Mammary epithelial cell (primary cell): Measurements from ENCODE around the gene BICDL2.
A peak's percentile ranks its signal among the peaks of the same experiment; 100 is the strongest.

Experiments
- CTCF ChIP-seq, 2 donors: IDR thresholded peaks in 1 of 2; conservative IDR thresholded peaks in 1 of 2; 2 replicates each; pipeline ENCODE4 v1.5.1; 2011 to 2012; ENCODE audit warnings: inconsistent platforms in 2 of 2, low read length in 2 of 2, mild to moderate bottlenecking in 2 of 2, control low read depth in 1 of 2, low read depth in 1 of 2; ENCODE audit not compliant: insufficient read depth in 1 of 2; ENCODE audit errors: extremely low read depth in 1 of 2
- EZH2 ChIP-seq: IDR thresholded peaks from 2 replicates; pipeline ENCODE4 v1.6.1; 2012; ENCODE audit warnings: low read length, inconsistent platforms, borderline replicate concordance

- TF ChIP-seq EZH2: no peak
- TF ChIP-seq CTCF (conservative IDR thresholded peaks at IDR 0.05 in 1 of 2, IDR thresholded peaks at IDR 0.05 in 1 of 2; ENCODE audit: extremely low read depth in 1 of 2, insufficient read depth in 1 of 2, low read depth in 1 of 2, low read length in 2 of 2): peak; percentile 5 to 34
Observed at GRCh38 chr16:3021449-3022207, 15.1 kb downstream of the BICDL2 start.
